Sigmoid colon (tissue), 3 donors: Measurements from ENCODE around the gene ZNF276.

Experiments
- POLR2A ChIP-seq, 2 donors: fragments of 450-650 bp; IDR thresholded peaks; one replicate each; pipeline ENCODE4 v1.6.1; 2016; ENCODE audit warnings: antibody characterized with exemption in 2 of 2, mild to moderate bottlenecking in 2 of 2, moderate library complexity in 2 of 2
- TF ChIP-seq, protein P1 (sequence below), 4 experiments: fragments of 450-650 bp in 3 of 4; fragments of 200-600 bp in 1 of 4; IDR thresholded peaks; one replicate each; pipeline ENCODE4 v1.5.1; 2016 to 2019; ENCODE audit warnings: antibody characterized with exemption in 4 of 4, mild to moderate bottlenecking in 3 of 4, moderate library complexity in 2 of 4

DNA sequence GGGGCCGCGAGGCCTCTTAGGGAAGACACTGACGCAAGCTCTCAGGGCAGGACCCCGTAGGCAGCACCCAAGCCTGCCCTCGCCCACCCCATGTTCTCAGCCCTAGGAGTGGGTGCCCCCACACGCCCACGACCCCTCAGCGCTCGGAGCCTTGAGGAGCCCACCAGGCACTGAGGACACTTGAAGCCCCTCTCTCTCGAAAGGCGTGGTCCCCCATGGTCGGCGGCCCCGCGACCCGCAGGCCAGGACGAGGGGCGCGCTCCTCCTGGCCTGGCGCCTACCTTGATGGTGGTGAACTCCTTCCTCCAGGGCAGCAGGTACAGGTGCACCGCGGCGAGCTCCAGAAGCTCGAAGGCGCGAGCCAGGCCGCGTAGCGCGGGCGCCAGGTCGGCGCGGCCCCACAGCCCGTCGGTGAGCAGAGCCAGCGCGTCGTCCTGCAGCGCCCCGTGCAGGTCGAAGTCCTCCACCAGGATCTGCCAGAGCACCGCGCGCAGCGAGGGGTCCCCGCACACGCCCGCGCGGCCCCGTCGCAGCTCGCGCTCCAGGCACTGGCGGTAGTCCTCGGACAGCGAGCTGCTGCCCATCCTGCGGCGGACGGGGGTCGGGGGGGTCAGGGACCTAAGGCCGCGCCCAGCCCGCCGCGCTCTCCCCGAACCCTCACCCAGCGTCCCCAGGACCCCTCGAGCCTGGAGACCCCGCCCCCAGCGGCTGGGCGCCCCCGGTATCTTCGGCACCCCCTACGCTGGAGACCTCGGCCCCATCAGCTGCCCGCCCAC lies 20.5 kb upstream of the ZNF276 start:
- TF ChIP-seq, protein P1, sequence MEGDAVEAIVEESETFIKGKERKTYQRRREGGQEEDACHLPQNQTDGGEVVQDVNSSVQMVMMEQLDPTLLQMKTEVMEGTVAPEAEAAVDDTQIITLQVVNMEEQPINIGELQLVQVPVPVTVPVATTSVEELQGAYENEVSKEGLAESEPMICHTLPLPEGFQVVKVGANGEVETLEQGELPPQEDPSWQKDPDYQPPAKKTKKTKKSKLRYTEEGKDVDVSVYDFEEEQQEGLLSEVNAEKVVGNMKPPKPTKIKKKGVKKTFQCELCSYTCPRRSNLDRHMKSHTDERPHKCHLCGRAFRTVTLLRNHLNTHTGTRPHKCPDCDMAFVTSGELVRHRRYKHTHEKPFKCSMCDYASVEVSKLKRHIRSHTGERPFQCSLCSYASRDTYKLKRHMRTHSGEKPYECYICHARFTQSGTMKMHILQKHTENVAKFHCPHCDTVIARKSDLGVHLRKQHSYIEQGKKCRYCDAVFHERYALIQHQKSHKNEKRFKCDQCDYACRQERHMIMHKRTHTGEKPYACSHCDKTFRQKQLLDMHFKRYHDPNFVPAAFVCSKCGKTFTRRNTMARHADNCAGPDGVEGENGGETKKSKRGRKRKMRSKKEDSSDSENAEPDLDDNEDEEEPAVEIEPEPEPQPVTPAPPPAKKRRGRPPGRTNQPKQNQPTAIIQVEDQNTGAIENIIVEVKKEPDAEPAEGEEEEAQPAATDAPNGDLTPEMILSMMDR (IDR thresholded peaks at IDR 0.05) = no peak
- no peak for TF ChIP-seq POLR2A (IDR thresholded peaks at IDR 0.05)
